GM20431 (cell line): ENCODE results near the gene YTHDF2.

Experiments used
- in situ Hi-C: fragments of 300-500 bp; cut with MseI, MboI; formaldehyde crosslinking; loops from one replicate; pipeline ENCODE4 v1.15.0; 2020; ENCODE audit warnings: low sequenced_read_pairs; ENCODE audit not compliant: unreplicated experiment

Gene YTHDF2

DNA sequence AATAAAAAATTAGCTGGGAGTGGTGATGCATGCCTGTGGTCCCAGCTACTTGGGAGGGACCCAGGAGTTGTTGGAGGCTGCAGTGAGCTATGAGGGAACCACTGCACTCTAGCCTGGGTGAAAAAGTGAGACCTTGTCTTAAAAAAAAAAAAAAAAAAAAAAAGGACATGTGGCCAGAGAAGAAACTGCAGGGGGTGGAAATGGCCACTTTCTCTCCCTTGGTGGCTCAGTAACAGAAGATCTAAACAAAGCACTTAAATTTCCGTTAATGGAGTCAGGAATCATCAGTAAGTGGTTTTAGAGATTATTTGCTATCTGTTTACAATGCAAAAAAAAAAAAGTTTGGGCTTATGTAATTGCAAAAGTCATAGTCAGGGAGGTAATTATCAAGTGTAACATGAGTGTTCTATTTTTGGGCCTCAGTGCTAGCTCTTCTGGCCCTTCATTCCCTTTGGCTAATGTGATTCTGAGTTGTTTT lies 55.9 kb downstream of the YTHDF2 start:
- in situ Hi-C loops, result loop anchor here (25.0 kb wide), 1 partner anchor 245 kb away; no protein-coding TSS in a partner anchor

DNA sequence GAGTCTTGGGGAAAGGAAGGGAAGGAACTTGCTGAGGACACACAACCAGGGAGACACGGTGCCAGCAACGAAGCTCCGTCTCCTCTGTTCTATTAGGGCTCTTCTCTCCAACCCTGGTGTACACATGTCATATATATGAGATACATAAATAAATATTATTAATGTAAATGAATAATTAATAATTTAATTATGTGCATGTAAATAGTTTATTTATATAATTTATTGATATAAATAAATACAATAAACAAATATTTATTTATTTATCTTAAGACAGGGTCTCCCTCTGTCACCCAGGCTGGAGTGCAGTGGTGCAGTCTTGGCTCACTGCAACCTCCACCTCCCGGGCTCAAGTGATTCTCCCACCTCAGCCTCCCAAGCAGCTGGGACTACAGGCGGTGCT lies 57.8 kb downstream of the YTHDF2 start:
- in situ Hi-C loops, result loop anchor here (25.0 kb wide), 1 partner anchor 243 kb away; no protein-coding TSS in a partner anchor

DNA sequence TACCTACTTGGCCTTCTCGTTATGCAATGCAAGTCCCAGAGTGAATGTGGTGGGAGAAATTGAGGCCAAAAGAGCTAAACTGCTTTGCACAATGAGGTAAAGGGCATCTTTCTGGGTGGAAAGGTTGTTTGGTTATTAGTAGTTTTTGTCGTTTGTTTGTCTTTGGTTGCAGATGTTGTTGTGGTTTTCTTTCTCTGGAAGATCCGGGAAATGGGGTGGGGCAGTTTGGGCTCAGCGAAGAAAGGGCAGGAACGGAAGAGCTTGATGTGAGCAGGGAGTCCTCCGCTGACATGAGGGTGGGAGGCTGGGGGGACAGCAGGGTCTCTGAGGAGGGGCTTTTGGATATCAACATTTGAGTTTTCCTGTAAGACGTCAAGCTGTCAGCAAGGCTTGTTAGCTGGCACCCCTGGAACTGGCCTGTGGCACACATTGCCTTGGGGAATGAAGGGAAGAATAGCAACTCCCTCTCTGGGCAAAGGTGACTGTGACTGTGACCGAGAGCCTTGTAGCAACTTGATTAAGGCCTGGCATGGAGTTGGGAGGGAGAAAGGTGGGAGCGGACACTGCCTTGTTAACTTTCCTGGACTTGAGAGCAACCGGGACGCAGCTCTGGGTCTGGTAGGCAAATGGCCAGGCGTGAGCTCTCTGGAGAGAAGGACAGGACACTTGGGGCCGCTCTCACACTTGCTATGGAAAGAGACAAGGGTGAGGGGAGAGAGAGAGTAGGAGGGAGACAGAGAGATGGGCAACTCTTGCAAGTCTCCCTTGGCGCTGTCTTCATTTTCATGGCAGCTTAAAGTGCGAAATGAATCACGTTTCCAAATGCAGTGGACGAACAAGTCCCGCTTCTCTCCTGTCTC lies 59.8 kb downstream of the YTHDF2 start:
- in situ Hi-C loops, result loop anchor here (25.0 kb wide), 1 partner anchor 241 kb away; no protein-coding TSS in a partner anchor

DNA sequence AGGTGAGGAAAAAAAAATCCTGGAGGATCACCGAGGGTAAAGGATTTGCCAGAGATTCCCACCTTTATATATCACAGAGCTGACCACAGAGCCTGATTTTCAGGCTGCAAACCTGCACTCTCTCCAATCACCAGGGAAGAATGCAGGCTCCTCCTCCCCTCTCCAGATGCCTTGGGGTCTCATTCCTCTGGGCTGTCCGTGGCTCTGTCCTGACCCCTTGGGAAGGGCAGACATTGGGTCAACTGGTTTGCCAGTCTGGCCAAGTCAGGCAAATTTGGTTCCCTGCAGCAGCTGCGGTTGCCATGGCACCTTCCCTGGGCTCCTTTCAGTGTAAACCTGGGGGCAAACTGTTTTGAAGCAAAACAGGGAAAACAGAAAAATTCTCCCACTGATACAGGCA lies 63.6 kb downstream of the YTHDF2 start:
- in situ Hi-C loops, result no loop called here

DNA sequence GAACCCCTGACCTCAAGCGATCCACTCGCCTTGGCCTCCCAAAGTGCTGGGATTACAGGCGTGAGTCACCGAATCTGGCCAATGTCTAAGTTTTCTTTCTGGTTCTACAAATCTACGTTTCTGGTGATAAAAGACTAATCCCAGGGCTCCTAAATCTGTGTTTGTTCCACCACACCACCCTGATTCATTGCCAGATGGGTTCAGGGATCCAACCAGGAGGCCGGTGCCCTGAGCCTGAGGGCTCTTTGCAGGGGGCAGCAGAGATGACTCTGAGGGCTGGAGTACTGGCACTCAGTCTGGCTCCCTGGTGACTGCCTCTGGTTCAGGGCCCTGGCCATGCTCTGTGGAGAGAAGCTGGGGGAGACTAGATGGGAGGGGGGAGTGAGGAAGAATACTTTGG lies 64.7 kb downstream of the YTHDF2 start:
- in situ Hi-C loops, result no loop called here

DNA sequence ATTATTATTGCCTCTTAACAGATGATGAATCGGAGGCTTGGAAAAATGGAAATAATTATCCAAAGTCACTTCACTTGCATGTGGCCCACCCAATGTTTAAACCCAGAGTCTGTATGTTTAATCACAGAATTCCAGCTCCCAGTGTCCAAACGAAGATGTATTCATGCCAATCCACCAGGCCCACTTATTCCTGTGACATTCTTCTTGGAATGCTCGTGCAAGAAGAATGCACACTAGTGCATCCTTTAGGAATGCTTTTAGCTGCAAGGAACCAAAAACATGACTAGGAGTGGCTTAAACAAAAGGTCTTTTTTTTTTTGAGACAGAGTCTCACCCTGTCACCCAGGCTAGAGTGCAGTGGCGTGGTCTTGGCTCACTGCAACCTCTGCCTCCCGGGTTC lies 66.3 kb downstream of the YTHDF2 start:
- in situ Hi-C loops, result no loop called here

DNA sequence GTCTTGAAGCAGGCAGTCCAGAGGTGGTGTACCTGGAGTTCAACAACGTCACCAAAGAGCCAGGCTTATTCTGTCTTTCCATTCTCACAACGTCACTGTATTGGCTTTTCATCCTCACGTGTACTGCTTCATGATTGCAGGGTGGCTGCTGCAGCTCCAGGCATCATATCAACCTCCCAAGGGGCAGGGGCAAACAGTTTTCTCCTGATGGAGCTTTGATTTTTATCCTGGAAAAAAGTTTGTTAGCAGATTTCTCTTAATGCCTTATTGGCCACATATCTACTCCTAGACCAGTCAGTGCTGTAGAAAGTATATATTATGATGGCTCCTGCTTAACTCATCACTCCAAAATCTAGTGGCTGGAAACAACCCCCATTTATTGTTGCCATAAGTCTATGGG lies 66.9 kb downstream of the YTHDF2 start:
- in situ Hi-C loops, result no loop called here

DNA sequence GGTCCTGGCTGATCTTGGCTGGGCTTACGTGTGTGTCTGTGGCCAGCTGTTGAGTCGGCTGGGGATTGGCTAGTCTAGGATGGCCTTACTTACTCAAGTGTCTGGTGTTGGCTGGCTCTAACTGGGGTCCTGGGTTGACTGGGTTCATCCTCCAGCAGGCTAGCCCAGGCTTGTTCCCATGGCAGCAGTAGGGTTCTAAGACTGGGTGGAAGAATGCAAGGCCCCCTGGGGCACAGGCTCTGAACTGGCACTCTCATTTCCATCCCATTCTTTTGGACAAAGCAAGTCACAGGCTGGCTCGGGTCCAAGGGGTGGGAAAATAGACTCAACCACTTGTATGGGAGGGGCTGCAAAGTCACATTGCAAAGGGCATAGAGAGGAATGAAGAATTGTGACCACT lies 67.3 kb downstream of the YTHDF2 start:
- in situ Hi-C loops, result no loop called here

DNA sequence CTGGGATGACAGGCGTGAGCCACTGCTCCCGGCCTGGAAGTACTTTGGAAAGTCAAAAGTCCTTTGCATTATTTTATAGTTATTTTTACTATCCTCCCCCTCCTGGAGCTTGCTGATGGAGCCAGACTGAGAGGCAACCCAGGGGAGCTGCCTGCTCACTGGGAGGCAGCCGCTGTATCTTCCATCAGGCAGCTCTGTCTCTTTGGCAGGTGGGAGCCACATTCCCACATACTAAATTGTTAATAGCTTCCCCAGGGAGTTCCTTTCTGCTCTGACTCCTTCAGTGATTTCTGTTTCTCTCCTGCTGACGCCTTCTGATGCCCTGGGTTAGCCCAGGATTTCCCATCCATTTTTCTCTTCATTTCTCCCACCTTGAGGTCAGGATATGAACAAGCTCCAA lies 70.3 kb downstream of the YTHDF2 start:
- in situ Hi-C loops, result no loop called here

DNA sequence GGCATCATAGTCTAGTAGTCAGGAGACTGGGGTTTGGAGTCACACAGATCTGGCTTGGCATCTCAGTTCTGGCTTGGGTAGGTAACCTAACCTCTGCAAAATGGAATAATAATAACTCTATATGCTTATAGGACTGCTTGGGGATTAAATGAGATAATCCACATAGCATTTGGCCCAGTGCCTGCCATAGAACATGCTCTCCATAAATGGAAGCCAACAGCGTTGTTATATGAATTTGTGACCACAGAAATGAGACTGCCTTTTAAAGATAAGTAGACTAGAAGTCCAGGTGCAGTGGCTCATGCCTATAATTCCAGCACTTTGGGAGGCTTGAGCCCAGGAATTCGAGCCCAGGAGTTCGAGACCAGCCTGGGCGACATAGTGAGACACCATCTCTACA lies 71.2 kb downstream of the YTHDF2 start:
- in situ Hi-C loops, result no loop called here

DNA sequence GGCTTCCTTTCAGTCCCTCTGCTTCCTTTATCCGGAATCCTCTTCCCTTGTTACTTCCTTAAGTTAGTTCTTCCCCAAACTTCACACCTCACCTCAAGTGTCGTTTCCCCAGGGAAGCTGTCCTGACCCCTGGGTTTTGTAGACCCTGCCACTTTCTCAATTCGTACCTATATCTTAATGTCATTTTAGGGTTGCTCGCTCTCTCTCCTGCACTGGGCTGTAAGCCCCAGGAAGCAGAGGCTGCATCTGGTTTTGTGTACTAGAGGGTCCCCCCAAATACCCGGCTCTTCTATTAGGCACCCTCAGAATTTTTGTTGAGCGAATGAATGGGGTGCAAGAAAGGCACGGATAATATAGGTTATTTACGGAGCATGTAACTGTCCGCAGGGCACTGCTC lies 74.6 kb downstream of the YTHDF2 start:
- in situ Hi-C loops, result no loop called here

DNA sequence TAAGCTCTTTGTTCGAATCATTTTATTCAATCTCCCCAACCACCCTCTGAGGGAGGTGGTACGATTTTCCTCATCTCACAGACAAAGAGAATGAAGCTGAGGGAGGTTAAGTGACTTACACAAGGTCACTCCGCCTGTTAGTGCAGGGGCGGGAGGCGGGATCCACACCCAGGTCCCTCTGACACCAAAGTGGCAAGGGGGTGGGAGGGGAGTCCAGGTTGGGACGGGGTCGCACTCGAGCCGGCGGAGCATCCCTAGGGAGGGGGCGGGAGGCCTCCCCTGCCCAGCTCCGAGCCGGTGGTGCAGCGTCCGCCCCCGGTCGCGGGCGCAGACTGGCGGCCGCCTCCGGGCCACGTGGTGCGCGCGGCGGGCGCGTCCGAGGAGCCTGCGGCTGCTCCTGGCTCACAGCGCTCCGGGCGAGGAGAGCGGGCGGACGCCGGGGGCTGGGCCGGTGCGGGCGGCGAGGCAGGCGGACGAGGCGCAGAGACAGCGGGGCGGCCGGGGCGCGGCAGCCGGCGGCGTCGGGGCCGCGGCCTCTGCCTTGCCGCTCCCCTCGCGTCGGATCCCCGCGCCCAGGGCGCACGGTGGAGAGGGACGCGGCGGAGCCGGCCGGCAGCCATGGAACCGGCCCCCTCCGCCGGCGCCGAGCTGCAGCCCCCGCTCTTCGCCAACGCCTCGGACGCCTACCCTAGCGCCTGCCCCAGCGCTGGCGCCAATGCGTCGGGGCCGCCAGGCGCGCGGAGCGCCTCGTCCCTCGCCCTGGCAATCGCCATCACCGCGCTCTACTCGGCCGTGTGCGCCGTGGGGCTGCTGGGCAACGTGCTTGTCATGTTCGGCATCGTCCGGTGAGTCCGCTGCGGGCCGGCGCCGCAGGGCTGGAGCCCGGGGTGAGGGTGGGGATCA lies 75.3 kb downstream of the YTHDF2 start, which contains the start of gene OPRD1:
Gene OPRD1, plus strand, starts transcription at position 405 of the 903 bp plus-strand sequence. Its CDS starts 214 bp downstream, at position 619.
- in situ Hi-C loops, result no loop called here

DNA sequence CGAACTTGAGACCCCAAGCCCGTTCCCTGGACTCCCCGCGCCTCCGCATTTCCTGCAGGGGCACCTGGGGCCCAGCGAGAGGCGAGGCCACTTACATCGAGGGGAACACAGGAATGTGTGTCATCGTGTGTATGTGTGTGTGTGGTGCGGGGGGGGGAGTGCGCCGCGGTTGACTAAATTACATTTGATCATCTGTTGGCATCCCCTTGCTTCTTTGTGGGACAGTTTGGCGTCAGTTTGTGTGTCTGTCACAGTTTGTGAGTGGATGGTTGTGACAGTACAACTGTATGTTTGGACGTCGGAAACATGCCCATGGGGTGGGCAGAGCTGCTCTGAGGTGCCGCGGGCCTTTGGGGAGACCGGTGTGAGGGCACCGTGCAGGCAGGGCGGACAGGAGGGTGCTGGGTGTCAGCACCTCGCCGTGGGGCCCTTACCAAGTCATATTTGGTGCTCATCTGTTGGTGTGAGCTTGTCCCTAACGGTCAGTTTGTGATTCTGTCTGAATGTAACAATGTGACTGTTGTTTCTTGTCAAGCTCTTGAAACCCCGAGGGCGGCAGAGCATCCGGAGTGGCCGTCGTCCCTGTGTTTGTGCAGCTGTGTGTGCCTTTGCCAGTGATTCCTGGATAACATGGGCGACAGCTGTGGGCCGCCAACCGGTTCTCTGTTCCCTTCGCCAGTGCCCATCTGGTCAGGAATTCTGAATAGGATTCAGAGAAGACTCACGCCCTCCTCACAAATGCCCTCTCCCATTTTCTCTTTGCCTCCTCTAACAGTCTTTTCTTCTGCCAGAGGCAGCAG lies 76.1 kb downstream of the YTHDF2 start:
- in situ Hi-C loops, result no loop called here

DNA sequence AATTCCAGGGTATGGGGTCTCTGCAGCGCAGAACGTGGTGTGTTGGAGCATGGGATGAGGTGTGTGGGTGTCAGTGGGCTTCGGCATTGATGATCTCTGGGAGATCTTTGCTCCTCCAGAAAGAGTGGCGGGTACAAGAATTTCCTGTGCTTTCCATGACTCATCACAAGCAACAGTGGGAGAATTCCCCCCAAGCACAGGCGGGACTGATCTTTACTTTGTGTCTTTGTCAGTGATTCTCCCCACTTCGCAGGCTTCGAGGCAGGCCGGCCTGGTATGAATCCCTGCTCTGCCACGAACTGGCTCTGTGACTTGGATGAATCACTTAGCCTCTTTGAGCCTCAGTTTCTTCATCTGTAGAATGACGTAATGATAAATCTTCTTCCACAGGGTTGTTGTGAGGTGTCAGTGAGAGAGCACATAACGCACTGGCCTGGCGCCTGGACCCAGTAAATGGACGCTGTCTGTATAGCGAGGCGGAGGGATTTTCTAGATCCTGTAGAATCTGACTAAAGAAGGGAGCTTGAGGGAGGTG lies 77.3 kb downstream of the YTHDF2 start:
- in situ Hi-C loops, result no loop called here

DNA sequence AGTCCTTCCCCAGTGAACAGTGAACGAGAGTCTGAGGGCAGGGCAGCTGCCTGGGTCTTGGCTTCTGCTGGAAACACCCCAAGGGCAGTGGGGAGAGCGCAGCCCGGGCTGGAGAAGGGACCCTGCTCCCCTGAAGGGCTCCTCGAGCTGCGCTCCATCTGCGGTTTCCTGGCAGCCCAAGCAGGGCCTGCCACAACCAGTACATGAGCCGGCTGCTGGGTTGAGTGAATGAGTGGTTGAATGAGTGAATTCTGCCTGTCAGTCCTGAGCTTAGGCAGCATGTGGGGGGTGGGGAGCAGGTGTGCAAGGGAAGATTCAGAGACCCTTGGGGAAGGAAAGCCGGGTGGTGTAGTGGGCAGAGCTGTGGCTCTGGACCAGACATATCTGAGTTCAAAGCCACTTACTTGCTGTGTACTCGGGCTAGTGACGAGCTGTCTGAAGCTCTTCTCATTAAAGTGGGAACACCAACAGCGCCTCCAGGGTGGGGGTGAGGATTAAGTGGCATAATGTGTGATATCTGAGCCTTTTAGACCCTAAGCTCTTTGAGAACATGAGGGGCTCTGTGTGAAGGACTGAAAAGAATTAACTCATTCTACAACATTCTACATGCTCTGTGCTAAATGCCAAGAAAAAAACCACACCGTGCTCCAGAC lies 78.9 kb downstream of the YTHDF2 start:
- in situ Hi-C loops, result no loop called here

DNA sequence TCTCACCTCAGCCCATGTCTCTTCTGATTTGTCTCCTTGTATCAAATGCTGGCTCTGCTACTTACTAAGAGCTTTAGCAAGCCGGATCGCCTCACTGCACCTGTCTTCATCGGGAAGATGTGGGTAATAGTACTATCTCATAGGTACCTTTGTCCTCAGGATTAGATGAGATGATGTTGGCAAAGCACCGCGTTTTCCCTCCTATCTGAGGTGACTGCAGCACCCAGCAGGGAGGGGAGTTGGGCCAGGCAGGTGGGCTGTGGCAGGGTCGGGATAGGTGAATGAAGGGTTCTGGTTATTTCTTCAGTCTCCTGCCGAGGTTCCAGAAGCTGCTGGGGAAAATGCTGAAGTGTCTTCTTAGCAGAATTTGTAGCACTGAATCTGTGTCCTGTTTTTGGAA lies 80.4 kb downstream of the YTHDF2 start:
- in situ Hi-C loops, result no loop called here

DNA sequence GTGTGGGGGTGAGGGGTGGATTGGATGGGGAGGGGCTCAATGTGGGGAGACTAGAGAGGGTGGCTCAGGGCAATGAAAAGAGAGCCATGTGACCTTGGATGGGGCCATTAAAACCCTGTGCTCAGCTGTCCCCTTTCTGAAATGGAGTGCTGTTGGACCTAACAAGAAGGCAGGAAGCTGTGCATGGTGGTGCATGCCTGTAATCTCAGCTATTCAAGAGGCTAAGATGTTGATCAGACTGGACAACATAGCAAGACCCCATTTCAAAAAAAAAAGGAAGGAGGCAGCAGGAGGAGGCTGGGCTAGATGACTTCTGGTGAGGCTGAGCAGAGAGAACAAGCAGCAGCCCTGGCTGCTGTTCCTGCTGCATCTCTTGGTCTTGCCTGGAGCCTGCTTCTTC lies 82.3 kb downstream of the YTHDF2 start:
- in situ Hi-C loops, result no loop called here
